ENCODE measurements around the gene ORC3.

DNA sequence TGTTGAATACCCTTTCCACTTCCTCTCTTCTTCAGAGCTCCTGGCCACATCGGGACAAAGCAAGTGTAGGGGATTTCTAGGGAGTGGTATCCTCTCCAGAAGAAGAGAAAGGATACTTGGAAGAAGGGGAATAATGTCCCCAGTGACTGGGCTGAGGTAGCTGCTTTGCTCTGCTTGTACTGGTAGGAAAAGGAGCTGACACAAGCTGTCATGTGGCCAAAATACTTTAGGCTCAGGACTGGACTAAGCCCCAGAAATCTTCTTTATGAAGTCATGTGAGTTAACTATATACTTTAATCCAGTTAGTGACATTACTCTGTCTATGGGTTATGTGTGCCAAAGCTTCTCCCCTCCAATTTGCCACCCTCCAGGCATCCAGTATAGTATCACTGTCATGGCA is 71.6 kb downstream of the ORC3 start:
- TF ChIP-seq, protein P1, sequence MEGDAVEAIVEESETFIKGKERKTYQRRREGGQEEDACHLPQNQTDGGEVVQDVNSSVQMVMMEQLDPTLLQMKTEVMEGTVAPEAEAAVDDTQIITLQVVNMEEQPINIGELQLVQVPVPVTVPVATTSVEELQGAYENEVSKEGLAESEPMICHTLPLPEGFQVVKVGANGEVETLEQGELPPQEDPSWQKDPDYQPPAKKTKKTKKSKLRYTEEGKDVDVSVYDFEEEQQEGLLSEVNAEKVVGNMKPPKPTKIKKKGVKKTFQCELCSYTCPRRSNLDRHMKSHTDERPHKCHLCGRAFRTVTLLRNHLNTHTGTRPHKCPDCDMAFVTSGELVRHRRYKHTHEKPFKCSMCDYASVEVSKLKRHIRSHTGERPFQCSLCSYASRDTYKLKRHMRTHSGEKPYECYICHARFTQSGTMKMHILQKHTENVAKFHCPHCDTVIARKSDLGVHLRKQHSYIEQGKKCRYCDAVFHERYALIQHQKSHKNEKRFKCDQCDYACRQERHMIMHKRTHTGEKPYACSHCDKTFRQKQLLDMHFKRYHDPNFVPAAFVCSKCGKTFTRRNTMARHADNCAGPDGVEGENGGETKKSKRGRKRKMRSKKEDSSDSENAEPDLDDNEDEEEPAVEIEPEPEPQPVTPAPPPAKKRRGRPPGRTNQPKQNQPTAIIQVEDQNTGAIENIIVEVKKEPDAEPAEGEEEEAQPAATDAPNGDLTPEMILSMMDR (IDR thresholded peaks at IDR 0.05): no peak
- TF ChIP-seq POLR2A (IDR thresholded peaks at IDR 0.05): no peak

Data from adrenal gland (tissue), 5 donors.